Liver (tissue), 9 donors: ENCODE measurements around the gene ABCG2. TPM values are rescaled to one million over a fixed set of nuclear protein-coding genes. Genes with fewer than 3 reads are reported as not detected.

Experiments
- DNase-seq: peaks from one replicate; pipeline ENCODE4 v3.0.0-alpha.2; 2017; ENCODE audit warnings: low spot score
- H3K27ac ChIP-seq, 2 donors: one replicate each; pipeline ENCODE4 v1.7.0; 2013; ENCODE audit warnings: inconsistent platforms in 2 of 2, low read length in 2 of 2, control low read depth in 1 of 2, low read depth in 1 of 2, mild to moderate bottlenecking in 1 of 2
- H3K27me3 ChIP-seq, 4 donors: one replicate each; pipeline versions ENCODE4 v1.6.1 to v1.7.0; 2013; ENCODE audit warnings: low read length in 3 of 4, inconsistent platforms in 1 of 4, mild to moderate bottlenecking in 1 of 4, moderate library complexity in 1 of 4; ENCODE audit not compliant: control insufficient read depth in 4 of 4, insufficient read depth in 4 of 4
- H3K36me3 ChIP-seq, 4 donors: one replicate each; pipeline versions ENCODE4 v1.6.1 to v1.7.0; 2013; ENCODE audit warnings: low read length in 3 of 4, mild to moderate bottlenecking in 3 of 4, low read depth in 1 of 4, moderate library complexity in 1 of 4; ENCODE audit not compliant: control insufficient read depth in 4 of 4, insufficient read depth in 3 of 4
- H3K4me1 ChIP-seq, 4 donors: one replicate each; pipeline versions ENCODE4 v1.6.1 to v1.7.0; 2013; ENCODE audit warnings: low read length in 3 of 4, mild to moderate bottlenecking in 3 of 4, moderate library complexity in 1 of 4; ENCODE audit not compliant: control insufficient read depth in 4 of 4, insufficient read depth in 4 of 4
- H3K4me3 ChIP-seq, 3 donors: one replicate each; pipeline versions ENCODE4 v1.6.1 to v1.7.0; 2013; ENCODE audit warnings: low read length in 3 of 3, control low read depth in 1 of 3, low read depth in 1 of 3, mild to moderate bottlenecking in 1 of 3
- H3K9ac ChIP-seq, 2 donors: one replicate each; pipeline ENCODE4 v1.7.0; 2013; ENCODE audit warnings: low read length in 2 of 2, mild to moderate bottlenecking in 2 of 2, moderate library complexity in 2 of 2, control low read depth in 1 of 2, low read depth in 1 of 2
- H3K9me3 ChIP-seq, 4 donors: one replicate each; pipeline versions ENCODE4 v1.6.1 to v1.7.0; 2013; ENCODE audit warnings: low read length in 3 of 4; ENCODE audit not compliant: control insufficient read depth in 4 of 4
- EGR1 ChIP-seq, 2 donors: IDR thresholded peaks; 2 replicates each; pipeline ENCODE4 v1.6.1; 2016 to 2018; ENCODE audit warnings: antibody characterized with exemption in 2 of 2, low read depth in 2 of 2
- FOXA1 ChIP-seq: IDR thresholded peaks from 2 replicates; pipeline ENCODE4 v1.6.1; 2016; ENCODE audit warnings: antibody characterized with exemption
- FOXA2 ChIP-seq: IDR thresholded peaks from 2 replicates; pipeline ENCODE4 v1.6.1; 2016; ENCODE audit warnings: antibody characterized with exemption
- GABPA ChIP-seq, 2 donors: IDR thresholded peaks in 1 of 2; conservative IDR thresholded peaks in 1 of 2; 2 replicates each; pipeline ENCODE4 v1.6.1; 2016; ENCODE audit warnings: antibody characterized with exemption in 2 of 2, mild to moderate bottlenecking in 1 of 2, moderate library complexity in 1 of 2
- HNF4A ChIP-seq, 2 donors: conservative IDR thresholded peaks; 2 replicates each; pipeline ENCODE4 v1.6.1; 2016; ENCODE audit warnings: antibody characterized with exemption in 2 of 2, mild to moderate bottlenecking in 2 of 2
- HNF4G ChIP-seq: IDR thresholded peaks from 2 replicates; pipeline ENCODE4 v1.6.1; 2016; ENCODE audit warnings: antibody characterized with exemption
- JUND ChIP-seq, 2 donors: IDR thresholded peaks; 2 replicates each; pipeline ENCODE4 v1.6.1; 2016; ENCODE audit warnings: antibody characterized with exemption in 2 of 2
- NR2F2 ChIP-seq: IDR thresholded peaks from 2 replicates; pipeline ENCODE4 v1.6.1; 2016; ENCODE audit warnings: antibody characterized with exemption
- RAD21 ChIP-seq, 2 donors: IDR thresholded peaks; 2 replicates each; pipeline ENCODE4 v1.6.1; 2016; ENCODE audit warnings: antibody characterized with exemption in 2 of 2, mild to moderate bottlenecking in 2 of 2
- RXRA ChIP-seq, 2 donors: IDR thresholded peaks; 2 replicates each; pipeline ENCODE4 v1.6.1; 2017 to 2018; ENCODE audit warnings: antibody characterized with exemption in 2 of 2, mild to moderate bottlenecking in 1 of 2
- SP1 ChIP-seq: IDR thresholded peaks from 2 replicates; pipeline ENCODE4 v1.6.1; 2018; ENCODE audit warnings: antibody characterized with exemption, mild to moderate bottlenecking
- TAF1 ChIP-seq: conservative IDR thresholded peaks from 2 replicates; pipeline ENCODE4 v1.6.1; 2016; ENCODE audit warnings: antibody characterized with exemption, mild to moderate bottlenecking
- YY1 ChIP-seq: IDR thresholded peaks from 2 replicates; pipeline ENCODE4 v1.6.1; 2016; ENCODE audit warnings: antibody characterized with exemption, mild to moderate bottlenecking
- WGBS: extraction: QIAGEN DNeasy Blood & Tissue Kit; methylation state at CpG from one replicate; pipeline ENCODE4 v1.1.7; 2013; 5-methylcytosine and 5-hydroxymethylcytosine counted together
- polyA plus RNA-seq, 2 donors: library from polyadenylated mRNA; stranded (reverse) in 1 of 2; unstranded in 1 of 2; fragments of 200-250 nt in 1 of 2; fragments of >200 nt in 1 of 2; fragmentation: Nextera tagmentation in 1 of 2; extraction: Ambion mirVana in 1 of 2; gene quantifications; one replicate each; pipeline versions ENCODE4 v1.2.1 to v1.2.3, GENCODE V29; 2013 to 2015
- total RNA-seq, 2 donors: library from RNA; depleted of rRNA; stranded (reverse); fragments of >200 nt; gene quantifications; one replicate each; pipeline ENCODE4 v1.2.3, GENCODE V29; 2014
- TF ChIP-seq, protein P1 (sequence below): IDR thresholded peaks from 2 replicates; pipeline ENCODE4 v1.6.1; 2016; ENCODE audit warnings: antibody characterized with exemption, mild to moderate bottlenecking
- TF ChIP-seq, protein P2 (sequence below): IDR thresholded peaks from 2 replicates; pipeline ENCODE4 v1.6.1; 2016; ENCODE audit warnings: antibody characterized with exemption
- TF ChIP-seq, protein P3 (sequence below): fragments of 150-350 bp; IDR thresholded peaks from 2 replicates; pipeline ENCODE4 v1.5.1; 2017; ENCODE audit warnings: improper control_type of control experiment, low read depth, low read length; ENCODE audit not compliant: missing input control
- donor health status: healthy.
- donor health status: healthy.
- donor health status: healthy.
- donor health status: healthy.
- donor health status: healthy.

Gene ABCG2
- total RNA-seq (10 to 100 TPM in 1 of 2 donors, 1 to 10 TPM in 1; 9.6 to 23.6 TPM), polyA plus RNA-seq (1 to 10 TPM; 1.9 to 4.5 TPM)

DNA sequence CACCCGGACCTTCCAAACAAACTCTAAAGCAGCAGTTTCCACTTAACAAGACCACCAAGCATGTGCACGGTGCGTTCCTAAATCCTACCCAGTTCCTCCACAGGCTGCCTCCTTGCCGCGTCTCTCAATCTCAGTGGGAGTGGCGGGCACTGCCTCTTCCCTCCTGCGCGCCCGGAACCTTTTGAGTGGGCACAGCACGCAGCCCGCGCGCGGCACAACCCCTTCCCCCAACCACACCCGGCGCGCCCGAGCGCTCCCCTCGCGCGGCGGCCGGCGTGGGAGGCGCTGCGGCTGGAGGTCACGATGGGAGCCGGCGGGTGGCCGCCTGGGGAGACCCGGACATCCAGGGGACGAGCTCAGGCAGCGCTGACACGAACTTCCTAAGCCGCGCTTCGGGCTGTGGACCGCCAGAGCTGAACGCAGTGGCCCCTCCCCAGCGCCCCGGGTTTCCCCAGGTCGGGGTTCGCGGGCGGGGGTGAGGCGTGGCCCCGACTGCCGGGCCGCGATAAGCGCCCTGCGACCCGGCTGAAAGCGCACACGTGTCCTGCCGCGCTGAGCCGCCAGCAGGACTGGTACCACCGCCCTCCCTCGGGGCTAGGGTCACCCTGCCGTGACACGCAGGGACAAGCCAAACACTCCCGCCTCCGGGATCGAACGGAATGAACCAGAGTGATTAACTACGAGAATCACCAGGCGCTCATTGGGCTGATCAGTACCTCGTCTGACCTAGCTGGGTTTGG lies at the start of gene ABCG2:
TSS of gene ABCG2 (minus strand) at position 151 of the 740 bp plus-strand sequence. CDS start 18,644 bp downstream, outside the sequence.
- under 1% methylated on average over 70 of the region's 70 CpGs for WGBS
- H3K27ac ChIP-seq = peak within 1 kb of the TSS; percentile 82 to 91

DNA sequence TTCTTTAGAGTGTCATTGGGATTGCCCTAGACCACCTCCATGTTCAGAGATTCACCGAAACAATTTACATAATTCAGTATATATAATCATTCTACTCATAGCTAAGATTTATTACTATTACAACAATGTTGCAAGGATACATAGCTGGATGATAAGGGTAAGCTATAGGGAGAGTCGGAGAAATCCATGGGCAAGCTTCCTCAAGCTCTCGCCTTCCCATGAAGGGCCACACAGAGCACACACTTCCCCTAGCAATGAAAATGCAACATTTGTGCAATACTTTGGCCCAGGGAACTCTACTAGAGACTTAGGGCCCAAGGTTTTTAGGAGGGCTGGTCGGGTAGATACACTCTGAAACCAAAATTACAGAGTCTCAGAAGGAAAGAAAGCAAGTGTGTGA lies 49.7 kb upstream of the ABCG2 start:
- Histone ChIP-seq H3K4me1 (peaks cover 0 to 3% (median 2%) of the 10 kb centered on the region in 4 donors), H3K9ac (no peak overlapping the region), H3K9me3 (no peaks in the 10 kb centered on the region), H3K4me3 (no peak overlapping the region), H3K36me3 (no peaks in the 10 kb centered on the region), H3K27ac (no peak overlapping the region), H3K27me3 (no peaks in the 10 kb centered on the region)
- DNase-seq = no peak
- 65% methylated on average over 4 of the region's 4 CpGs for WGBS
- TF ChIP-seq NR2F2 (no peak), JUND (IDR thresholded peaks at IDR 0.05) (no peak), HNF4A (conservative IDR thresholded peaks at IDR 0.05) (no peak), RXRA (IDR thresholded peaks at IDR 0.05) (no peak), TAF1 (no peak), RAD21 (IDR thresholded peaks at IDR 0.05) (no peak), GABPA (IDR thresholded peaks at IDR 0.05 in 1 of 2, conservative IDR thresholded peaks at IDR 0.05 in 1 of 2) (no peak), HNF4G (no peak)
- TF ChIP-seq, protein P1, sequence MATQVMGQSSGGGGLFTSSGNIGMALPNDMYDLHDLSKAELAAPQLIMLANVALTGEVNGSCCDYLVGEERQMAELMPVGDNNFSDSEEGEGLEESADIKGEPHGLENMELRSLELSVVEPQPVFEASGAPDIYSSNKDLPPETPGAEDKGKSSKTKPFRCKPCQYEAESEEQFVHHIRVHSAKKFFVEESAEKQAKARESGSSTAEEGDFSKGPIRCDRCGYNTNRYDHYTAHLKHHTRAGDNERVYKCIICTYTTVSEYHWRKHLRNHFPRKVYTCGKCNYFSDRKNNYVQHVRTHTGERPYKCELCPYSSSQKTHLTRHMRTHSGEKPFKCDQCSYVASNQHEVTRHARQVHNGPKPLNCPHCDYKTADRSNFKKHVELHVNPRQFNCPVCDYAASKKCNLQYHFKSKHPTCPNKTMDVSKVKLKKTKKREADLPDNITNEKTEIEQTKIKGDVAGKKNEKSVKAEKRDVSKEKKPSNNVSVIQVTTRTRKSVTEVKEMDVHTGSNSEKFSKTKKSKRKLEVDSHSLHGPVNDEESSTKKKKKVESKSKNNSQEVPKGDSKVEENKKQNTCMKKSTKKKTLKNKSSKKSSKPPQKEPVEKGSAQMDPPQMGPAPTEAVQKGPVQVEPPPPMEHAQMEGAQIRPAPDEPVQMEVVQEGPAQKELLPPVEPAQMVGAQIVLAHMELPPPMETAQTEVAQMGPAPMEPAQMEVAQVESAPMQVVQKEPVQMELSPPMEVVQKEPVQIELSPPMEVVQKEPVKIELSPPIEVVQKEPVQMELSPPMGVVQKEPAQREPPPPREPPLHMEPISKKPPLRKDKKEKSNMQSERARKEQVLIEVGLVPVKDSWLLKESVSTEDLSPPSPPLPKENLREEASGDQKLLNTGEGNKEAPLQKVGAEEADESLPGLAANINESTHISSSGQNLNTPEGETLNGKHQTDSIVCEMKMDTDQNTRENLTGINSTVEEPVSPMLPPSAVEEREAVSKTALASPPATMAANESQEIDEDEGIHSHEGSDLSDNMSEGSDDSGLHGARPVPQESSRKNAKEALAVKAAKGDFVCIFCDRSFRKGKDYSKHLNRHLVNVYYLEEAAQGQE = no peak

More for the DNA sequence above, at the start of gene ABCG2:
- peak within 1 kb of the TSS; percentile 53 to 86 for H3K9ac ChIP-seq
- H3K4me1 ChIP-seq = peaks cover 5 to 23% (median 17%) of the 10 kb centered on the region in 4 donors
- DNase-seq = peak; percentile 86
- H3K9me3 ChIP-seq = no peaks in the 10 kb centered on the region
- peak; percentile 59 for TF ChIP-seq TAF1
- TF ChIP-seq, protein P2, sequence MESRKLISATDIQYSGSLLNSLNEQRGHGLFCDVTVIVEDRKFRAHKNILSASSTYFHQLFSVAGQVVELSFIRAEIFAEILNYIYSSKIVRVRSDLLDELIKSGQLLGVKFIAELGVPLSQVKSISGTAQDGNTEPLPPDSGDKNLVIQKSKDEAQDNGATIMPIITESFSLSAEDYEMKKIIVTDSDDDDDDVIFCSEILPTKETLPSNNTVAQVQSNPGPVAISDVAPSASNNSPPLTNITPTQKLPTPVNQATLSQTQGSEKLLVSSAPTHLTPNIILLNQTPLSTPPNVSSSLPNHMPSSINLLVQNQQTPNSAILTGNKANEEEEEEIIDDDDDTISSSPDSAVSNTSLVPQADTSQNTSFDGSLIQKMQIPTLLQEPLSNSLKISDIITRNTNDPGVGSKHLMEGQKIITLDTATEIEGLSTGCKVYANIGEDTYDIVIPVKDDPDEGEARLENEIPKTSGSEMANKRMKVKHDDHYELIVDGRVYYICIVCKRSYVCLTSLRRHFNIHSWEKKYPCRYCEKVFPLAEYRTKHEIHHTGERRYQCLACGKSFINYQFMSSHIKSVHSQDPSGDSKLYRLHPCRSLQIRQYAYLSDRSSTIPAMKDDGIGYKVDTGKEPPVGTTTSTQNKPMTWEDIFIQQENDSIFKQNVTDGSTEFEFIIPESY = no peak
- no peak for TF ChIP-seq YY1
- TF ChIP-seq GABPA (IDR thresholded peaks at IDR 0.05 in 1 of 2, conservative IDR thresholded peaks at IDR 0.05 in 1 of 2) = no peak
- no peak for TF ChIP-seq FOXA2
- no peak for TF ChIP-seq EGR1 (IDR thresholded peaks at IDR 0.05; ENCODE audit: low read depth in 2 of 2)
- no peak for TF ChIP-seq JUND (IDR thresholded peaks at IDR 0.05)
- TF ChIP-seq SP1 = no peak
- TF ChIP-seq HNF4A (conservative IDR thresholded peaks at IDR 0.05) = peak in 1 of 2 donors; percentile 31
- TF ChIP-seq RAD21 (IDR thresholded peaks at IDR 0.05) = no peak
- no peak for TF ChIP-seq FOXA1
- TF ChIP-seq NR2F2 = peak; percentile 15
- TF ChIP-seq, protein P1 = no peak
- TF ChIP-seq, protein P3, sequence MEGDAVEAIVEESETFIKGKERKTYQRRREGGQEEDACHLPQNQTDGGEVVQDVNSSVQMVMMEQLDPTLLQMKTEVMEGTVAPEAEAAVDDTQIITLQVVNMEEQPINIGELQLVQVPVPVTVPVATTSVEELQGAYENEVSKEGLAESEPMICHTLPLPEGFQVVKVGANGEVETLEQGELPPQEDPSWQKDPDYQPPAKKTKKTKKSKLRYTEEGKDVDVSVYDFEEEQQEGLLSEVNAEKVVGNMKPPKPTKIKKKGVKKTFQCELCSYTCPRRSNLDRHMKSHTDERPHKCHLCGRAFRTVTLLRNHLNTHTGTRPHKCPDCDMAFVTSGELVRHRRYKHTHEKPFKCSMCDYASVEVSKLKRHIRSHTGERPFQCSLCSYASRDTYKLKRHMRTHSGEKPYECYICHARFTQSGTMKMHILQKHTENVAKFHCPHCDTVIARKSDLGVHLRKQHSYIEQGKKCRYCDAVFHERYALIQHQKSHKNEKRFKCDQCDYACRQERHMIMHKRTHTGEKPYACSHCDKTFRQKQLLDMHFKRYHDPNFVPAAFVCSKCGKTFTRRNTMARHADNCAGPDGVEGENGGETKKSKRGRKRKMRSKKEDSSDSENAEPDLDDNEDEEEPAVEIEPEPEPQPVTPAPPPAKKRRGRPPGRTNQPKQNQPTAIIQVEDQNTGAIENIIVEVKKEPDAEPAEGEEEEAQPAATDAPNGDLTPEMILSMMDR = no peak
- TF ChIP-seq HNF4G = no peak
- peak; percentile 44 to 74 for TF ChIP-seq RXRA (IDR thresholded peaks at IDR 0.05)
- H3K27me3 ChIP-seq = no peaks in the 10 kb centered on the region
- peak within 1 kb of the TSS; percentile 66 to 81 (median 79) for H3K4me3 ChIP-seq
- H3K36me3 ChIP-seq = no peaks in the 10 kb centered on the region
